HG02759 (cell line): ENCODE measurements around the gene PSMD9.
"Not testable (repeated sequence)": the region's sequence is repeated elsewhere in the genome, so short reads cannot be mapped to it uniquely, and the experiment has no call there.

Experiments used
- ATAC-seq: cut with Tn5 transposase; IDR thresholded peaks from one replicate; pipeline ENCODE4 v1.9.1; 2021; ENCODE audit warnings: mild to moderate bottlenecking, moderate library complexity; ENCODE audit not compliant: unreplicated experiment

PSMD9 gene

GRCh38 chr12:121888478-121889273 is at the start of gene PSMD9:
Gene PSMD9, plus strand, starts transcription at chr12:121888790. Its CDS starts 67 bp downstream, at chr12:121888857.
- ATAC-seq, result peak; percentile 95

GRCh38 chr12:121839106-121839992 is 49.2 kb upstream of the PSMD9 start:
- peak; percentile 97 for ATAC-seq

DNA sequence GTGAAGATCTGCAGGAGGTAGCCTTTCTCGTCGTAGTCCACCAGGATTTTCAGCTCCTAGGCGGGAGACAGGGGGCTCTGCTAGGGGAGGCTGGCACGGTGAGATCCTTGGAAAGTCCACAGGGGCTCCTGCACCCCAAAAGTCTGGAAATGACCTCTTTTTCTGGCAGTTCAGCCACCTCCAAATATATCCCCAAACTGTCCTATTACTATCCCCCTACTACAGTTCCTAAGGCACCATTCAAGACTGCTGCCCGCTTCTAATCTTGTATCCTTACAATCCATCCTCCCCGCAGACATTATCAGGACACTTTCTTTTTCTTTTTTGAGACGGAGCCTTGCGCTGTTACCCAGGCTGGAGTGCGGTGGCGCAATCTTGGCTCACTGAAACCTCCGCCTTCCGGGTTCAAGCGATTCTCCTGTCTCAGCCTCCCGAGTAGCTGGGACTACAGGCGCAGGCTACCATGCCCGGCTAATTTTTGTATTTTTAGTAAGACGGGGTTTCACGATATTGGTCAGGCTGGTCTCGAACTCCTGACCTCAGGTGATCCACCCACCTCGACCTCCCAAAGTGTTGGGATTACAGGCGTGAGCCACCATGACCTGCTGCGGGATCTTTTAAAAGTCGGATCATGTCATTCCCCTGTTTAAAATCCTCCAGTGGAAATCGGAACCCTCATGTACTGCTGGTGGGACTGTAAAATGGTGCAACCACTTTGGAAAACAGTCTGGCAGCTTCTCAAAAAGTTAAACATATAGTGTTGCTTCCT is 48.4 kb upstream of the PSMD9 start:
- ATAC-seq, result no peak

GRCh38 chr12:121843236-121843982 is 45.2 kb upstream of the PSMD9 start:
- ATAC-seq, result no peak

- no peak for ATAC-seq
Observed at GRCh38 chr12:121845701-121846100, 42.9 kb upstream of the PSMD9 start.

GRCh38 chr12:121849211-121849610 is 39.4 kb upstream of the PSMD9 start:
- no peak for ATAC-seq

DNA sequence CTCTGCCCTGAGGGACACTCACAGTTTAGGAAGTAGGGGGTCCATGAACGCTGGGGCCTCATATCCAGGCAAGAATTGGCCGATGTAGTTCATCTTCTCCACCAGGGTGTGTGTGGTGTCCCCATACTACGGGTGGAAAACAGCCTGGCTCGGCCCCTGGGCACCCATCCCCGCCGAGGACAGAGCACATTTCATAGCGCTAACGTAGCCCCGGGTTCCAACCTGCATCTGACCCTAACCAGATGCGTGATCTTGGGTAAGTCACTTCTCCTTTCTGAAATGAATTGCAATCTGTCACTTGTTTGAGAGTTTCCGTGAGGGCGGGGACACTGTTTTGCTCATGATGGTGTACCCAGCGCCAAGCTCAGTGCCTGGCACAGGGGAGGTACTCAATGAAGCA is 38.9 kb upstream of the PSMD9 start:
- no peak for ATAC-seq

GRCh38 chr12:121852392-121852791 is 36.2 kb upstream of the PSMD9 start:
- ATAC-seq, result not testable (repeated sequence)

GRCh38 chr12:121857322-121858246 is 31.0 kb upstream of the PSMD9 start:
- ATAC-seq, result no peak

GRCh38 chr12:121858318-121858661 is 30.3 kb upstream of the PSMD9 start:
- no peak for ATAC-seq

DNA sequence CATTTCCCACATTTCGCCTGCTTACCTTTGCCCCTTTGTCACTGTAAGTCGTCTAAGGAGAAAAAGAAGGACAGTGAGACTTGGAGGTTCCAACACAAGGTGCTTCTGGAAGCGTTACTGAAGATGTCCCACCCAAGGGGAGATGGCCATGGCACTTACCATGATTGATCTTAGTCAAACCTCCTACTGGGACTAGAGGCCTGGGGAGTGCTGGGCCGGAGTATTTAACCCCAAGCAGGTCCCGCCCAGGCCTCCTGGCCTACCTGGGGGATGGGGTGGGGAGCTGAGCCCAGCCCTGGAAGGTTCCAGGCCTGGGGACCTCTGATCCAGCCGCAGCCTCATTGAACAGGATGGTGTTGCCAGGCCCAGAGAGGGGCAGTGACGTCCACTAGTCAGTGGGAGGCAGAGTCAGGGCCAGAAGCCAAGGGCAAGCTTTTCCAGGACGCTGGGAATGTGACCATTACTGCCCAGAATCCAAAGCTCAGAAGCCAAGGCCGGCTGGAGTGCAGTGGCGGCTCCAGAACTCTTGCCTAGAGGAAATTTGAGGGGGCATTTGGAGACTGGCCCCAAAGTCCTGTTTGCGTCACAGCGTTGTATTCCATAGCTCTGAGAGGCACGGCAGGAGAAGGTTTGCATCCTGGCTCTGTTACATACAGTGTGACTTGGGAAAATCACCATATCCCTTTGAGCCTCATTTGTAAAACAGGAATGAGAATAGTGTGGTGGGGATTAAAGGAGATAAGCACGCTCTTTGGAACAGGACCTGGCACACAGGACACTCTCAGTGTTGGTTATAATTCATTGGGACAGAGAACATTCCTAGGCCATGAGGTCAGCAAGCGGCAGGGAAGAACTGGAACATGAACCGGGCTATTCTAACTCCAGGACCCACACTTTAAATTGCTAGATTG is 29.7 kb upstream of the PSMD9 start, which contains the start of gene HPD:
Gene HPD (minus strand): TSS at position 198 of the 911 bp plus-strand sequence. CDS start 36 bp downstream, at position 162.
- no peak for ATAC-seq

- ATAC-seq, result no peak
Observed at GRCh38 chr12:121860257-121860656, 28.3 kb upstream of the PSMD9 start.

DNA sequence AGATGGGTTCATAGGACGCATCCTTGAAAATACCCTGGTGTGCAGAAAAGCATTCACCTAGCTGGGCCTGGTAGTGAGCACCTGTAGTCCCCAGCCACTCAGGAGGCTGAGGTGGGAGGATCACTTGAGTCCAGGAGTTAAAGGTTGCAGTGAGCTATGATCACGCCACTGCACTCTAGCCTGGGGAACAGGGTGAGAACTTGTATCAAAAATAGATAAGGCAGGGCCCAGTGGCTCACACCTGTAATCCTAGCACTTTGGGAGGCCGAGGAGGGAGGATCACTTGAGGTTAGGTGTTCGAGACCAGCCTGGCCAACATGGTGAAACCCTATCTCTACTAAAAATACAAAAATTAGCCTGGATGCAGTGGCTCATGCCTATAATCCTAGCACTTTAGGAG is 27.9 kb upstream of the PSMD9 start:
- ATAC-seq, result not testable (repeated sequence)

DNA sequence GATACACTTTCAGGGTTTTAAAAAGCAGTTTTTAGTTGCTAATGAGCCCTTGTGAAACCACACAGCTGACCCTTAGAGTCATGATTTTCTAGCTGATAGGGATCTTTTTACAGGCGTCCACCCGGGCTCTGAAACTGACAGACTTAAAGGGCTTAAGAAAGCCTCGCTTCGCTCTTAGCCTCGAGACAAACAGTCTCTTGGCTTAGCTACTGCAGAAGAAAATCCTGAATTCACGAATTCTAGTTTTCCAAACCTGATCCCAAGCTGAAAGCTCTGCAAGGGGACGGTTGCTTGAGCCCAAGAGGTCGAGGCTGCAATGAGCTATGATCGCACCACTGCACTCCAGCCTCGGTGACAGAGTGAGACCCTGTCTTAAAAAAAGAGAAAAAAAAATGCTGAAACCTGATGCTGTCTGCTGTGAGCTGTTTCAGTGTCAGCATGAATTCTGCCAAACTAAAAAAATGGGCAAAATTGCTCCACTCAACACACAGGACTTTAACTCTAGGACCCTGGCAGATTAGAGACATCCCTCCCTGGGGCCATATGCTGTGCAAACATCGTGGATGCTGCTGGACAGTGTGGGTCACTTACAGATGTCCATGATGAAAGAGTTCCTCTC is 26.8 kb upstream of the PSMD9 start:
- ATAC-seq, result no peak

DNA sequence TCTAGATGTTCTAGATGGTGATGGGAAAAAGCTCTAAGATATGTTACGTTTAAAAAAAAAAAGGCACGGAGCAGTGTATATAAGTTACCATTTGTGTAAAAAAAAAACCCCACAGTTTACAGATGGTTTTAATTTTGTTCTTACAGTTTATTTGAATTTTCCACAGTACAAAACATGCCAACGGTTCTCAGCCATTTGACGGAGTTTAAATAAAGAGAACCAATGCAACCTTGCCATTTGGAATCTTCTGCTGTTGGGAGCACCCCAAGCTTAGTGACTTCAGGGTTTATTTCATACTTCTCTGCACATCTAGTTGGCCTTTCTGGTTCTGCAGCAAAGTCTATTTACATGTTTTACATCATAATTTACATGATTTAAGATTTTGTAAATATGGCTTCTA is 22.3 kb upstream of the PSMD9 start:
- no peak for ATAC-seq

DNA sequence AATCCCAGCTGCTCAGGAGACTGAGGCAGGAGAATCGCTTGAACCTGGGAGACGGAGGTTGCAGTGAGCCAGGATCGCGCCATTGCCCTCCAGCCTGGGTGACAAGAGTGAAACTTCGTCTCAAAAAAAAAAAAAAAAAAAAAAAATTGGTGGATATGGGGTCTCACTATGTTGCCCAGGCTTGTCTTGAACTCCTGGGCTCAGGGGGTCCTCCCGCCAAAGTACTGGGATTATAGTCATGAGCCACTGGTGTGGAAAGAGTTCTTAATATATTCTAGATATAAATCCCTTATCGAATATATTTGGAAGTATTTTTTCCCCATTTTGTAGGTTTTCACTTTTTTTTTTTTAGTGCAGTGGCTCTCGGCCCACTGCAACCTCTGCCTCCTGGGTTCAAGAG is 19.4 kb upstream of the PSMD9 start:
- ATAC-seq, result not testable (repeated sequence)

- ATAC-seq, result no peak
Observed at GRCh38 chr12:121871467-121871866, 17.1 kb upstream of the PSMD9 start.
